GM12878 (cell line): ENCODE data around the gene NPR2. TPM values are rescaled to one million over a fixed set of nuclear protein-coding genes. Genes with fewer than 3 reads are reported as not detected.

Experiments
- BHLHE40 ChIP-seq, 2 experiments: fragments of 450-650 bp in 1 of 2; IDR thresholded peaks; 2 replicates each; pipeline ENCODE4 v1.6.1; 2011 to 2017; ENCODE audit warnings: low read depth in 2 of 2, borderline replicate concordance in 1 of 2, improper control_type of control experiment in 1 of 2, low read length in 1 of 2, mild to moderate bottlenecking in 1 of 2
- CHD4 ChIP-seq: fragments of 200-600 bp; sonication (generic); IDR thresholded peaks from 2 replicates; pipeline ENCODE4 v1.6.1; 2016; ENCODE audit warnings: mild to moderate bottlenecking
- CREB1 ChIP-seq: IDR thresholded peaks from 2 replicates; pipeline ENCODE4 v1.6.1; 2012; ENCODE audit warnings: low read depth, mild to moderate bottlenecking, inconsistent platforms
- EP300 ChIP-seq, 2 experiments: fragments of 150-350 bp in 1 of 2; IDR thresholded peaks; 2 replicates each; pipeline ENCODE4 v1.6.1; 2011 to 2012; ENCODE audit warnings: low read depth in 2 of 2, low read length in 2 of 2, borderline replicate concordance in 1 of 2, improper control_type of control experiment in 1 of 2, inconsistent platforms in 1 of 2; ENCODE audit not compliant: control insufficient read depth in 1 of 2
- ETV6 ChIP-seq, 2 experiments: fragments of 450-650 bp in 1 of 2; IDR thresholded peaks in 1 of 2; conservative IDR thresholded peaks in 1 of 2; 2 replicates each; pipeline ENCODE4 v1.6.1; 2014; ENCODE audit warnings: antibody characterized with exemption in 1 of 2, borderline replicate concordance in 1 of 2, low read depth in 1 of 2, mild to moderate bottlenecking in 1 of 2, moderate library complexity in 1 of 2
- JUNB ChIP-seq: IDR thresholded peaks from 2 replicates; pipeline ENCODE4 v1.6.1; 2016; ENCODE audit warnings: antibody characterized with exemption, mild to moderate bottlenecking
- MTA2 ChIP-seq: fragments of 450-650 bp; IDR thresholded peaks from 2 replicates; pipeline ENCODE4 v1.6.1; 2016; ENCODE audit warnings: low read depth, mild to moderate bottlenecking, moderate library complexity
- NFIC ChIP-seq: IDR thresholded peaks from 2 replicates; pipeline ENCODE4 v1.6.1; 2012; ENCODE audit warnings: low read depth, mild to moderate bottlenecking, inconsistent platforms, low read length, moderate library complexity
- PAX5 ChIP-seq: IDR thresholded peaks from 2 replicates; pipeline ENCODE4 v1.6.1; 2011; ENCODE audit warnings: low read depth, low read length, borderline replicate concordance
- RAD21 ChIP-seq: IDR thresholded peaks from 2 replicates; pipeline ENCODE4 v1.6.1; 2011; ENCODE audit warnings: mild to moderate bottlenecking, low read depth, low read length, moderate library complexity; ENCODE audit not compliant: insufficient read depth
- RCOR1 ChIP-seq: conservative IDR thresholded peaks from 2 replicates; pipeline ENCODE4 v1.6.1; 2012; ENCODE audit warnings: low read depth, low read length, improper control_type of control experiment
- RELB ChIP-seq: fragments of 450-650 bp; IDR thresholded peaks from 2 replicates; pipeline ENCODE4 v1.6.1; 2017; ENCODE audit warnings: low read depth, mild to moderate bottlenecking, moderate library complexity
- STAT1 ChIP-seq: fragments of 450-650 bp; conservative IDR thresholded peaks from 2 replicates; pipeline ENCODE4 v1.6.1; 2014; ENCODE audit warnings: antibody characterized with exemption, mild to moderate bottlenecking
- TAF1 ChIP-seq: IDR thresholded peaks from 2 replicates; pipeline ENCODE4 v1.6.1; 2011; ENCODE audit warnings: mild to moderate bottlenecking, low read depth, low read length, borderline replicate concordance
- TCF12 ChIP-seq: IDR thresholded peaks from 2 replicates; pipeline ENCODE4 v1.6.1; 2011; ENCODE audit warnings: low read depth, mild to moderate bottlenecking, low read length
- TCF7 ChIP-seq: IDR thresholded peaks from 2 replicates; pipeline ENCODE4 v1.6.1; 2014; ENCODE audit warnings: antibody characterized with exemption, borderline replicate concordance
- YY1 ChIP-seq: IDR thresholded peaks from 2 replicates; pipeline ENCODE4 v1.6.1; 2011; ENCODE audit warnings: low read depth, mild to moderate bottlenecking, low read length
- ZBED1 ChIP-seq: IDR thresholded peaks from 2 replicates; pipeline ENCODE4 v1.6.1; 2016; ENCODE audit warnings: borderline replicate concordance
- ZNF687 ChIP-seq: fragments of 450-650 bp; IDR thresholded peaks from 2 replicates; pipeline ENCODE4 v1.6.1; 2017; ENCODE audit warnings: mild to moderate bottlenecking, moderate library complexity
- polyA plus RNA-seq, 11 experiments: library from polyadenylated mRNA; depleted of rRNA in 4 of 11; unstranded in 6 of 11; stranded (reverse) in 5 of 11; fragments of >200 nt; fragmentation: Nextera tagmentation in 4 of 11; fragmentation: Illumina TruSeq in 1 of 11; extraction: Ambion mirVana in 4 of 11; extraction: Trizol in 1 of 11; gene quantifications; 1 replicate in 1 of 11; 2 replicates in 10 of 11; pipeline versions ENCODE4 v1.2.1 to v1.2.3, GENCODE V29; 2011 to 2016; ENCODE audit warnings: inconsistent platforms in 2 of 11, missing spikeins in 2 of 11, low read depth in 1 of 11
- total RNA-seq, 4 experiments: library from RNA; depleted of rRNA in 3 of 4; stranded (reverse); fragments of >200 nt in 3 of 4; fragmentation: Illumina TruSeq in 1 of 4; extraction: Trizol in 1 of 4; gene quantifications; 2 replicates each; pipeline versions ENCODE4 v1.2.1 to v1.2.3, GENCODE V29; 2013 to 2021
- TF ChIP-seq, protein P1 (sequence below): fragments of 450-650 bp; formaldehyde crosslinking; IDR thresholded peaks from 2 replicates; pipeline ENCODE4 v1.4.0; 2020; ENCODE audit warnings: mild to moderate bottlenecking, moderate library complexity

Gene NPR2
- total and polyA plus RNA-seq, 10 of the 15 experiments (the other 5 are each of a cell fraction or from before 2014, with no cell fraction given) = 2.0 to 20.9 (median 6.8) TPM

GRCh38 chr9:35847792-35848572 is 56.6 kb downstream of the NPR2 start (continued):
- no peak for TF ChIP-seq TAF1
- TF ChIP-seq ZNF687 = peak; percentile 85
- peak; percentile 61; the same call in 1 of the 2 replicates for TF ChIP-seq PAX5
- TF ChIP-seq ETV6 (conservative IDR thresholded peaks at IDR 0.05 in 1 of 2, IDR thresholded peaks at IDR 0.05 in 1 of 2; ENCODE audit: borderline replicate concordance in 1 of 2, low read depth in 1 of 2) = 0 out of 4 replicates have a peak, but pooled peaks of 1 of the 2 experiments have one; percentile 31
- 0 out of 2 replicates have a peak, but pooled peaks have one; percentile 42 for TF ChIP-seq NFIC
- peak; percentile 57 for TF ChIP-seq CREB1
- TF ChIP-seq, protein P1, sequence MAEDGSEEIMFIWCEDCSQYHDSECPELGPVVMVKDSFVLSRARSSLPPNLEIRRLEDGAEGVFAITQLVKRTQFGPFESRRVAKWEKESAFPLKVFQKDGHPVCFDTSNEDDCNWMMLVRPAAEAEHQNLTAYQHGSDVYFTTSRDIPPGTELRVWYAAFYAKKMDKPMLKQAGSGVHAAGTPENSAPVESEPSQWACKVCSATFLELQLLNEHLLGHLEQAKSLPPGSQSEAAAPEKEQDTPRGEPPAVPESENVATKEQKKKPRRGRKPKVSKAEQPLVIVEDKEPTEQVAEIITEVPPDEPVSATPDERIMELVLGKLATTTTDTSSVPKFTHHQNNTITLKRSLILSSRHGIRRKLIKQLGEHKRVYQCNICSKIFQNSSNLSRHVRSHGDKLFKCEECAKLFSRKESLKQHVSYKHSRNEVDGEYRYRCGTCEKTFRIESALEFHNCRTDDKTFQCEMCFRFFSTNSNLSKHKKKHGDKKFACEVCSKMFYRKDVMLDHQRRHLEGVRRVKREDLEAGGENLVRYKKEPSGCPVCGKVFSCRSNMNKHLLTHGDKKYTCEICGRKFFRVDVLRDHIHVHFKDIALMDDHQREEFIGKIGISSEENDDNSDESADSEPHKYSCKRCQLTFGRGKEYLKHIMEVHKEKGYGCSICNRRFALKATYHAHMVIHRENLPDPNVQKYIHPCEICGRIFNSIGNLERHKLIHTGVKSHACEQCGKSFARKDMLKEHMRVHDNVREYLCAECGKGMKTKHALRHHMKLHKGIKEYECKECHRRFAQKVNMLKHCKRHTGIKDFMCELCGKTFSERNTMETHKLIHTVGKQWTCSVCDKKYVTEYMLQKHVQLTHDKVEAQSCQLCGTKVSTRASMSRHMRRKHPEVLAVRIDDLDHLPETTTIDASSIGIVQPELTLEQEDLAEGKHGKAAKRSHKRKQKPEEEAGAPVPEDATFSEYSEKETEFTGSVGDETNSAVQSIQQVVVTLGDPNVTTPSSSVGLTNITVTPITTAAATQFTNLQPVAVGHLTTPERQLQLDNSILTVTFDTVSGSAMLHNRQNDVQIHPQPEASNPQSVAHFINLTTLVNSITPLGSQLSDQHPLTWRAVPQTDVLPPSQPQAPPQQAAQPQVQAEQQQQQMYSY (CRISPR knock-in tag) = no peak
- peak; percentile 57 for TF ChIP-seq MTA2
- TF ChIP-seq ZBED1 = peak; percentile 24; the same call in 1 of the 2 replicates
- 0 out of 2 replicates have a peak, but pooled peaks have one; percentile 19 for TF ChIP-seq YY1
- no peak for TF ChIP-seq RAD21
- TF ChIP-seq TCF7 = no peak
- TF ChIP-seq RELB = peak; percentile 58; the same call in 1 of the 2 replicates
- TF ChIP-seq JUNB = no peak
- 0 out of 4 replicates have a peak, but pooled peaks of 1 of the 2 experiments have one; percentile 15 for TF ChIP-seq EP300 (IDR thresholded peaks at IDR 0.05; ENCODE audit: borderline replicate concordance in 1 of 2, control insufficient read depth in 1 of 2, low read depth in 2 of 2, low read length in 2 of 2)
- TF ChIP-seq TCF12 = peak; percentile 94
- peak in 1 of 2 experiments; percentile 16; a peak in 1 of 4 replicates for TF ChIP-seq BHLHE40 (IDR thresholded peaks at IDR 0.05; ENCODE audit: borderline replicate concordance in 1 of 2, low read depth in 2 of 2, low read length in 1 of 2)
- TF ChIP-seq STAT1 = no peak
- TF ChIP-seq CHD4 = no peak
- TF ChIP-seq RCOR1 = no peak
